Left hindlimb (tissue), 1 donor: ENCODE measurements around the gene PLGRKT.
"Not testable (repeated sequence)": the region's sequence is repeated elsewhere in the genome, so short reads cannot be mapped to it uniquely, and the experiment has no call there.

Experiments used
- DNase-seq: peaks from one replicate; pipeline ENCODE4 v3.0.0-alpha.2; 2018

Gene PLGRKT

DNA sequence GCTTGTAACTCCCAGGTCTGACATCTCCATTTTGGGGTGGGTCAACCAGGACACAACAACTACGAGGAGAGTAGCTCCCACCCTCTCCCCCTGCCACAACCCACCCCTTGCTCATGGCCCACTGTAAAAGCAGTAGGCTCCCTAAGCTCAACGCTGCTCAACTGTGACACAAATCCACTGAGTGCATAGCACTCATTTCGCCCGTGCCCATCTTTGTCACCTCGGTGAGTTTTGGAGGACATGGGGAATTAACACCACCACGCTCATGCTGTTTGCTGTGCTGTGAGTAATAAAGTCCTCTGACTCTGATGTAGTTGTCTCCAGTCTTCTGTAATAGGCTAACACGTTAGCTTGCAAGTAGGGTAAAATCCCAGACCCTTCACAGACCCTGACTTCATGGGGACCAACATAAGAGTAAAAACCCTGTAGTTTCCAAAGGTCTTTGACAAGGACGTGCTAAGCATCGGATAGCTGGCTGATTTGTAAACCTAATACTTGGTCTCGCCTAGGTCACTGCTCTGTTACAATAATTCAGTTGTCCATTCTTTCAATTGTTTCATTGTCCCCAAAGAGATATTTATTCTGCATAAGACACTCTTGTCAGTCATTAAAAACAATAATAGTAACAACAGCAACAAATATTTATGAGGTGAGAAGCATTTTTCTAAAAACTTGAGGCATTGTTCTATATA lies 7.7 kb downstream of the PLGRKT start:
- DNase-seq, result no peak

GRCh38 chr9:5428794-5429528 lies 8.8 kb downstream of the PLGRKT start:
- DNase-seq, result no peak

DNA sequence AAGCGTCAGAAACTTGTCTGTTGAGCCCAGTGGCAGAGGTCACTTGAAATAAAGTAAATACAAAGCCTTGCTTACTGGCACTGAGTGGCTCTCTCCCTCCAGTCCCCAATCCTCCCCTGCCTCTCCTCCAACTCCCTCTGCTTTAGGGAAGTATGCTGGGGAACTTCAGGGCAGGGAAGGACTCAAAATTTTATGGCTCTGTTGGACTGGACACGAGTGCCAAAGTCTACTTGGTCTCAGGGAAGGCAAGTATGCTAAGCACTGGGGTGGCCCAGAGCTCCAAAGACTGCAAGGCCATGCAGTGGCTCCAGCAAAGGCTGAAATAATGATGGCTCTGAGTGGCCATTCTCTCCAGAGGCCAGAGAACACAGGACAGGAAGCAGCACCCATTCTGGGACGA lies 9.6 kb downstream of the PLGRKT start:
- no peak for DNase-seq

GRCh38 chr9:5427005-5427404 lies 10.7 kb downstream of the PLGRKT start:
- DNase-seq, result no peak

DNA sequence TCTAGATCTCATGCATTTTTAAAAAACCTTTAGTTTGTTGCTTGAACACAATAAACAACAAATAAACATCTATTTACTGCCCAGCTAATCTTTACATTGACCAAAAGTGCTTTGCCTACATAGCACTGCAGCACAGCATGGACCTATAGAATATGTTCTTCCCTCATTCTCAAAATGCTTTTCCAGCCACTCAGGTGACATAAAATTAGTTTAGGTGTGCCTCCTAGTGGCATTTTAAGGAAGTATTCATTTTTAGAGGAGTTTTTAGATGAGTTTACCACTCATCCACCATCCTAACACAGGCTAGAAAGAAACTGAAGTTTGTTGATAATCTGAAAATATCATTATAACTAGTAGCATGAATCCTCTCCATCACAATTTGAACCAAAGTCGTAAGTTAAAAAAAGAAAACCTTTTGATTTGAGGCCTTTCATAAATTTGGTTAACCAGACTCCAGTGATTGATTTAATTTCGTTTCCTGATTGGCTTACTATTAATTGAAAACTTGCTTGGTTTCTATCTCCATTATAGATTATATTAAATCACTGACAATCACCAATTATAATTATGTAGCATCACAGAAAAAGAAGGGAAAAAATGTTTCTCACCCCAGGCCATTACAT lies 12.6 kb downstream of the PLGRKT start:
- no peak for DNase-seq

- DNase-seq, result no peak
Observed at GRCh38 chr9:5422276-5422675, 15.4 kb downstream of the PLGRKT start.

GRCh38 chr9:5421163-5421562 lies 16.6 kb downstream of the PLGRKT start:
- no peak for DNase-seq

DNA sequence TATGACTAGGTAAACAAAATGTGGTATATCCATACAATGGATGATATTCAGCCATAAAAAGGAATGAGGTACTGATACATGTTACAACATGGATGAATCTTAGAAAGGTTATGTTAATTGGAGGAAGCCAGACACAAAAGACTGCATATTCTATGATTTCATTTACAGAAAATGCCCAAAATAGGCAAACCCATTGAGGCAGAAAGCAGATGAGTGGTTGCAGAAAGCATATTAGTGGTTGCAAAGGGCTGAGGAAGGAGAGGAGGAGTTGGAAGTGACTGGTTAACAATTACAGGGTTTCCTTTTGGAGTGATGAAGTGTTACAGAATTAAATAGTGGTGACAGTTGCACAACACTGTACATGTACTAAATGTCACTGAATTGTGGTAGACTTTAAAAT lies 17.7 kb downstream of the PLGRKT start:
- DNase-seq, result no peak

DNA sequence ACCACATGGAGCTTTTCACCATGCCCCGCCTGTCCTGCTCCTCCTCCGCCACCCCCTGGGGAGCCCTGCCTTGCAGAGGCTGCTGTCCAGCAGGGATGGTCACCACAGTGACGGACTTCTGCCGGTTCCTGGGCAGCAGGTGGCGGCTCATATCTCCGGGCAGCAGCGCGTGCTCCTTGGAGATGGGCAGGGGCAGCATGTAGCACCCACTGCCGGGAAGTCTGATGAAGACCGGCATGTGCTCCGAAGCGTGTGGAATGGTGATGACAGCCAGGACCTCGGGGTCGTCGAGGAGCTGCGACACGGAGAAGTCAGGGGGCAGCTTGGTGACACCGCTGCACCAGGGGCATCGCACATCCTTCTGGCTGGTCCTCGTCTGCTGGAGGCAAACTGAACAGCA lies 19.2 kb downstream of the PLGRKT start:
- no peak for DNase-seq

DNA sequence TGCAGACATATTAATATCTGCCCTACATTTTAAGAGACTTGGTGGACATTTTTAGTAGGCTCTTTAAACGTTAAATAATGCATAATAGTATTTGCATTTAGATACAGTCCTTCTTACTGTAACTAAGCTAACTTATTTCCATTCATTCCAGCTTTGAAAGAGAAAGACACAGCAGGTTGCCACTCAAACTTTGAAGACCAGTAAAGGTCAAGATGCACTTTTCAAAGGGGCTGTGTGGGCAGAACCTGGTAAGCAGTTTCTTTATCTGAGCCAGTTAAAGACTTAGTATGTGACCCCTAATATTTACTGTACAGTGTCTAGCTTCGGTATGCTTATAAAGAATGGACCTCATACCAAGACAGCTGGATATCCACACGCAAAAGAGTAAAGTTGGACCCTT lies 20.8 kb downstream of the PLGRKT start:
- DNase-seq, result no peak

GRCh38 chr9:5408596-5408995 lies 29.1 kb downstream of the PLGRKT start:
- no peak for DNase-seq

- DNase-seq, result no peak
Observed at GRCh38 chr9:5402217-5402616, 35.5 kb downstream of the PLGRKT start.

DNA sequence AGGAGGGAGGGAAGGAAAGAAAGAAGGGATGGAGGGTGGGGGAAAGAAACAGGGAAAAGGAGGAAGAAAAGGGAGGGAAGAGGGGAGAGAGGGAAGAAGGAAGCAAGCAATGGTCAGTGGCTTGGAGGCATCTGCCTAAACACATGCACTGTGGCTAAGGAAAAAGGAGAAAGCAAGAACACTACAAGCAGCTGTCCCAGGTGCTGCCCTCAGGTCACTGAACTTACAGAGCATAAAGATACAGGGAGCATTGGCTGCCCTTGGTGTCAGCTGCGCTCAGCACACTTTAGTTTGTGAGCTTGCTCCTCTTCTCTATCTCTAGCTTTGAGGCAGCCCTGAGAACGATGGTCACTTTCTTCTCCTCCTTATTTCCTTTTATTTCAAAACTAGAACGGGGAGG lies 40.2 kb downstream of the PLGRKT start:
- not testable (repeated sequence) for DNase-seq

- DNase-seq, result no peak
Observed at GRCh38 chr9:5395428-5395827, 42.3 kb downstream of the PLGRKT start.

- not testable (repeated sequence) for DNase-seq
Observed at GRCh38 chr9:5393976-5394375, 43.7 kb downstream of the PLGRKT start.

DNA sequence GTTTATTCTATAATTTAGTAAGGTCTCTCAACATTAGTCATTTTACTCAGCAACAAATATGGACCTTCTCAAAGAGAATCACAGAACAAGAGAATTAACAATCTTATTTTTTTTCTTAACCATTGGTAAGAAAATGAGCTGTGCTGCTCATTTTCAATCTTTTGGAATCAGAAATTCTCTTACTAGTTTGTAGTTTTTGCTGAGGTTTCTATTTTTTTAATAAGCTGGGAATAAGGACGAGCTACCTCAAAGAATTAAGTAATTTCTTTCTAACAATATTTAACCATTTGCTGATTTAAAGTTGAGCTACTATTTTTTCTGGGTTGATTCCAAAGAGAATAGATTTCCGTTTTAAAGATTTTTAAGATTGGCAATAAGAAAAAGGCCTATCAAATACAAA lies 44.2 kb downstream of the PLGRKT start:
- DNase-seq, result no peak

DNA sequence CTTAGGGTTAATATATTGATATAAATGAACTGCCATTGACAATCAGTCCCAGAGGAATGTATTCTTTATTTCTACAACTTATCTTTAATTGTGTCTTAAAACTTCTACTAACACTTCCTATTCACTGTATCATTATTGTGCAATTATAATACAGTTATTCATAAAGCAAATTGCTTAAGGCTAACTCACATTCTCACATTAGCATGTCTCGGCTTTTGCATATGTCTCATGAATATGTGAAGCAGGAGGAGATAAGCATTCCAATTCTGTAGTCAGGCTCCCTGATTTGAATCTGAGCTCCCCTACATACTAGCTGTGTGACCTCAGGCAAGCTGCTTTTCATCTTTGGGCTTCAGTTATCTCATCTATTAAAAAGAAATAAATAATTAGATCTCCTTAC lies 45.4 kb downstream of the PLGRKT start:
- DNase-seq, result no peak

DNA sequence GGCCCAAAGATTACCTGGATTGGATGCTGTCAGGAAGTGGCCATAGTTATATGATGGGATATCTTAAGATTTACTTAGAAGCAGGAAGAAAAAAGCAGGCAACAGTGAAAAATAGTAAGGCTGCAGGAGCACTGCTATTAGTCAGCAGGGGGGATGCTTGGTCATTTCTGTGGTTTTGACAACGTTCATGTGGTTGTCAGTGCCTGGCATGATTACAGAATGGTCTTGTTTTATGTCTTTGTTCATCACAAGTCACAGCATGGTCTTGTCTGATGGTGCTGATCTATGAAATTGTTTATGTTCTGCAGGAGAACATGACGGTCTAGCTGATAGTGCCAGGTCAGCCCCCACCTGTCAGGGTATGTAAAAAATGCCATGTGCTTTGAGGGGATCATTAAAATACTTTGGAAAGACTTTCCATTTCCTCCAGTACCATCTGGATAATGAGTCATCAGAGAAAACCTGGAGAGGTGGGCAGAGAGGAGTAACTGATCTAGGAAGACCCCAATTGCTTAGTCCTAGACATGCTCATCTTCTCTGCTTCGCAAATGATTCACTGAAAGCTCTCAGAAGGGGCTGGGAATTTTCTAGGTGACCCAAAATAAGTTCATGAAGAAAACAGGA lies 48.5 kb downstream of the PLGRKT start:
- no peak for DNase-seq

DNA sequence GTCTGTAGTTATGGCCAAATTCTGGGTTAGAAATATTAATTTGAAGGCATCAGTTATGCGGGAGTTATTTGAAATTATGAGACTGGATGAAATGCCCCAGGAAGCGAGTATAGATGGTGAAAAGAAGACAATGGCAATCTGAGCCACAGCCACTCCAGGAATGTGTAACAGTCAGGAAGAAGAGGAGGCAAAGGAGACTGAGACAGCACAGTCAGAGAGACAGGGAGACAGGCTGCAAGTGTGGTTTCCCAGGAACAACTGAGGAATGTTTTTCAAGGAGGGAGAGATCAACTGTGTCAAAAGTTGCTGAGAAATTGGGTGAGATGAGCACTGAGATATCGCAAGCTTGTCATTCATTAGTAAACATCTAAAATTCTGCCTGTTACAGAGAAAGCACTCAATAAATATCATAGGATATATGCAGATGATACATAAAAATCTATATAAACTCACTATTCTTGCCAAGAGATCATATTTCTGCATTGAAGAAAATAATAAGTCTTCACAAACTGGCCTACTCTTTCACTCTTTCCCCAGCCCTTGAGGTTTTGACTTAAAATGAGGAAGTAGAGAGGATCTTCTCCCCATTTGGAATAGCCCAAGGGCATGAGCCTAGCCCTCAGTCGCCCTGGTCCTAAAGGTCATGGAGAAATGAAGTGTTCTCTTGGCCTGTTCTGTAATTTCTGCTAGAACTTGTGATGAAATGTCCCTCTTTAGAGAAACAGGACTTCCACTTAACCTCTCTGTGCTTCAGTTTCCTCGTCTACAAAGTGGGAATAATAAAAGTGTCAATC lies 49.5 kb downstream of the PLGRKT start:
- DNase-seq, result no peak

- DNase-seq, result no peak
Observed at GRCh38 chr9:5384436-5384835, 53.3 kb downstream of the PLGRKT start.

DNA sequence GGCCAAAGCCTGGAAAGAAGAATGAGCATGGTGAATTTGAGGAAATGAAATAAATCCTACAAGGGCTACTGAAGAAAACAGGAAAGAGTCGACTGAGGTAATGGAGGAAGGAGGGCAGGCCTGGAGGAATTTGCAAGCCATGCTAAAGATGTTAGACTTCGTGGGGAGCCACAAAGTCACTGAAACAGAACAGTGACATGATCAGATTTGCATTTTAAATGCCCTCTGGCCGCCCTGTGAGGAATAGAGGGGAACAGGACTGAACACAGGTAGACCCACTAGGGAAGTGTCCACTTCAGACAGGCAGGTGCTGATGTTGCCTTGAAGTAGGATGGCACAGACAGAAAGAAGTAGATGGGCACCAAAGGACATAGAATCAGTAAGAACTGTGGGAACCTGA lies 55.2 kb downstream of the PLGRKT start:
- DNase-seq, result no peak

DNA sequence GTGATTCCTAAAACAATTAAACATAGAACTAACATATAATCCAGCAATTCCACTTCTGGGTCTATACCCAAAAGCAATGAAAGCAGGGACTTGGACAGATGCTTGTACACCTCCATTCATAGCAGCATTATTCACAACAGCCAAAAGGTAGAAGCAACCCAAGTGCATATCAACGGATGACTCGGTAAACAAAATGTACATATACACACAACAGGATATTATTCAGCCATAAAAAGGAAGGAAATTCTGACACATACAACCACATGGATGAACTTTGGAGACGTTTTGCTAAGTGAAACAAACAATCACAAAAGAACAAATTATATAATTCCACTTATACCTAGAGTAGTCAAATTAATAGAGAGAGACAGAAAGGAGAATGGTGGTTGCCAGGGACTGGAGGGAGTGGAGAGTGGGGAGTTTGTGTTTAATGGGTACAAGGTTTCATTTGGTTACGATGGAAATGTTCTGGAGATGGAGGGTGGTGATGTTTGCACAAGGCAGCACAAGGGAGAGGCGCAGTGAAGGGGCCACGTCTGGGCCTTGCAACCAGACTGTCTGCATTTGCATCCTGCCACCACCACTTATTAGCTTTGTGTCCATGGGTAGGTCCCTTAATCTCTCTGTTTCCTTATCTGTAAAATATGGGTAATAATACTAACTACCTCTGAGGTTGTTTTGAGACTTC lies 61.8 kb downstream of the PLGRKT start:
- DNase-seq, result no peak
